NCI-H2029 treated with DMSO at 0.1 percent for 48 hours (cell line): Measurements from ENCODE around the gene NOVA1.

Experiments
- DNase-seq: peaks from one replicate; lab custom pipeline; 2025; lab: John Stamatoyannopoulos, UW

Gene NOVA1

DNA sequence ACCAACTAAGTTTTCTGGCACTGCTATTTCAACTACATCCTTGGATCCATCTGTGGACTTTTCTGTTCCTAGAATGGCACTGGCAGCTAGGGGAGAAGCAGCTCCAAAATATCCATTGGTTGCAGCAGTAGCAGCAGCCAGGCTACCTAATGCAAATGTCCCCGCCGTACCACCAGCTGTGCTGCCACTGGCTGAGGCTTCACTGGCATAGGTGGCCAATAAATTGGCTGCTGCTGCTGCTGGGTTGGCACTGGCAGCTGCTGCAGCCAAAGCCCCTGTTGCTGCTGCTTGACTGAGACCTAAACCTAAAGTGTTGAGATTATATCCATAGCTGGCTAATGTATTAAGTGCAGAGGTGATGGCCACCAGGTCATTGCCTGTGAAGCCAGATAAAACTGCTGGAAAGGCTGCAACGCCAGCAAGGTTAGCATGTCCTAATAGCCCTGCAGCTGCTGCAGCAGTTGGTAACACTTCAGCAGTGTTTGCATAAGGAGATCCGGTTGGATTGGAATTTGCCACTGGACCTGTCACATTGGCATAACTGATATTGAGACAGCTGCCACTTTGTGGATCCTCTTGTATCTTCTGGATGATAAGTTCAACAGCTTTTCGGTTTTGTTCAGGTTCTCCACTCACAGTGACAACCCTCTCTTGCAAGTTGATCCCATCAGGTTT, 149.5 kb downstream of the NOVA1 start:
- peak; percentile 76 for DNase-seq

DNA sequence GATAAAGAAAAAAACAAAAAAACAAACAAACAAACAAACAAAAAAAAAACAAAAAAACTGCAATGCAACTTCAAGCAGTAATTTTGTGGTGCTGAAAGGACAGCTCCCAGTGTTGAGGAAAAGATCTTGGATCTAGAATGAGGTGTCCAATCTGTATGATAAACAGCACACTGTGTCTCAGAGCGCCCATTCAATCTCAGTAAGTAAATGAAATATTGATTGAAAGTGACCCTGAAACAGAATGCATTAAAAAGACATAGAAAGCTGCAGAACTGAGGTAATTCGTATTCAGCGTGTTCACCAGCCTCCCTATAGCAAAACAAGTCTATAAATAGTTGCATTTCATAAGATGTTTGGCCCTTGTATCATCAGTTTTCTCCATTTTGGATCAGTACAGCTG, 153.0 kb downstream of the NOVA1 start:
- no peak for DNase-seq

DNA sequence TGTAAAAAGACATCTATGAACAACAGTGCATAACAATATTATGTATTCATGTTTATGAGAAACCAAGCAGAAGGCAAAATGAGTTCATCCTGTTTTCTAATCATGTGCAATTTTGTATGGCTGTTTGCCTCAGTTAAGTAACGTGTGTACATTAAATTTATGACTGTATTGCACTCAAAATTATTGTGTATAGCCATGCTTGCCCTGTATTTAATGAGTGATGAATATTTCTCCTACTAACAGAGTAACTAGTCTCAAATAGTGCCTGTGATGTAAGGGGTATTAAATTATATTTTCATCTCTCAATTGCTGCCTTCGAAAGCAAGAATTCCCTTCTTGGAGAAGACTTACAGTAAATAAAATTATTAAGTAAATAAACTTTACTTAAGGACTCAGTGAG, 154.2 kb downstream of the NOVA1 start:
- DNase-seq = no peak

DNA sequence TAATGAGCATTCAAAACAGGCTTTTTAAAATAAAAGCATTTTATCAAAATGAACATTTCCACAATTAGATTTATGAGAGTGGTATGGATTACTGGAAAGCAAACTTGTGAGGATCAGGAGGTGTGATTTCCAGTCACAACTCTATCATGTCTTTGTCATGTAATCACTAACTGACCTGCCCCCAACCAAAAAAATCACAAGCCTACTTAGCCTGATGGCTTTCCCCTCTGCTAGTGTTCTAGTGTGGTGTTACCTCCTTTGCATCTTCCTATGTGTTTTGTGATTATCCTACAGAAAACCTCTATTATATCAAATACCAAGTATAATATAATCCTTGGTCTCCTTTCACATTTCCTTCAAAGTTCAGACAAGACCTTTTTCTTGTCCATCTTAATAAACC, 168.6 kb downstream of the NOVA1 start:
- DNase-seq = no peak

DNA sequence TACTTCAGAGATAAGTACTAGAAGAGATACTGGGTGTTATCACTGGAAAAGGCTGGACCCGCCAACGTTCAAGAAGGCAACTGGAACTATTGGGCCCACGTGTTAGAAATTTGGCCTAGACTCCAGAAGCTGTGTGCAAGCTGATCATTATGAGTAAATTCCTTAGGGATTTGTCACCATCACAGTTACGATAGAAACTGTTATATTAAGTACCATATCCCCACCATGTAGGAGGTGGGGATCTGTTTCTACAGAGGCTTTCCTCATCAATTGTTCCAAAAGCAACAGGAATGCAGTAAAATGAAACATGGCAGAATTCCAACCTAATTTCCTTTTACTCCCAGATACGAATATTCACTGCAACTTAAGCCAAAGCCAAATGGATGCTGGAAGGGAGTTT, 170.7 kb downstream of the NOVA1 start:
- no peak for DNase-seq

DNA sequence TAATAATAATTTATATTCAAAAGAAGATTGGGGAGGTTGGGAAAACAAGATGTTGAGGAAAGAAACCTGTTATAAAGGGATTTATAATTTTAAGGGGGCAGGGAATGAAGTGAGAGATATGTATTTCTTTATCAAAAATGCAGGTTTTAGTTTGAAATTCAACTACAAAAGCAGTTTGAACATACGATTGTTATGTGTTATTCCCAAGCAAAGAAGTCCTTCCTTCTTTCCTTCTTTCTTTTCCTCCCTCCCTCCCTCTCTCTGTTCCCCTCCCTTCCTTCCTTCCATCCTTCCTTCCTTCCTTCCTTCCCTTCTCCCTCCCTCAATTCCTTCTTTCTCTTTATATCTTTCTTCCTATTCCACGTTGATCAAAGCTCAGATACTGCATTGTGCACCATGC, 173.3 kb downstream of the NOVA1 start:
- DNase-seq = no peak

DNA sequence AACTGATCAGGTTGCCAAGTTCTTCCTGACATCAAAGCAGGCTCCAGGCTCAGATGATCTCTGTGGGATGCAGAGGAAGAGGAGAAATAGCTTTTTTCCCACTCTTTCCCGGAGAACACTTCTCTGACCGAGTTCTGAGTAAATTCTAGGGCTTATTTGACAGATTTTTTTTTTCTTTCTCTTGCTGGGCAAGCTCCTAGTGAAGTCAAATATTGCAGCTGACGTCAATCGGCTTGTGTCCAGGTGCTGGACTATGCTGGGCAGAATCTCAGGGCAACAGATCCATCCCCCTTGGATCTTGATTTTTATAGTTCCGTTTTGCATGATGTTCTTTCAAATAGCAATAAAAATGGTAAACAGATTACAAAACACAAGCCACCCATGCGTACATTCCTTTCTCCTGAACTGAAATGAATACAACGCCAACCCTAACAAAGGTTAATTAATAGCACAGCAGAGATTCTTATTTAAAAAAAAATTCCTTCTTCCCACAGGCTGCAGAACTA, 182.2 kb downstream of the NOVA1 start:
- DNase-seq = no peak

DNA sequence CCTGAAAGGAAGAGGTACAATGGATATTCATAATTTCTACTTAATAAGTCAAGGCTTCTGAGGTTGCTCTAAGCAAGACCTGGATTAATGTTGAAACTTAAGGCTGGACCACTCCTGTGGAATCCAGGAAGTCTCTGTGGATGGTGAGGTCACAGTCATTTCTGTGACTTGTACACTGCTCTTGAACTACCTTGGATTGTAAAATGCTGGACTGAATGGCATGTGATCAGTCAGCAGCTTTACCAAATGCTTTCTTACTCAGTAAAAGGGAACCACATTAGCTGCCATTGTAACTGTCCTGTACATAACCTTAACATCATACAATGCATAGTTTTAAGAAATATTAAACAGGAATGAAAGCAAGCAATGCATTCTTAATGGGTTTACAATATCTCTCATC, 182.9 kb downstream of the NOVA1 start:
- DNase-seq = no peak

DNA sequence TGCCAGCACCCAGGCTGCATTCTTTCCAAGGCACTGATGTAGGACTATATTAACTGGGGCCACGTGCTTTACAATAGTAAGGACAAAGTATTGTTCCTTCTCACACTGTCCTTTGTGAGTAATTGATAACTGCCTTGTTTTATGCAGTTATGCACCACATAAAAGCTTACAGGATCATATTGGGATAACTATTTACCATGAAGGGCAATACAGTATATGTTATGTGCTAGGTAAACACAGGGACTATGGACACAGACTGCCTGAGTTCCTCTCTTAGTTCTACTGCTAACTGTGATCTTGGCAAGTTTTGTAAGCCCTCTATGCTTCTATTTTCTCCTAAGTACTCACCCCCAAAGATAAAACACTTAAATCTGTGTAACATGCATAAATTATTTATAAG, 183.7 kb downstream of the NOVA1 start:
- no peak for DNase-seq

DNA sequence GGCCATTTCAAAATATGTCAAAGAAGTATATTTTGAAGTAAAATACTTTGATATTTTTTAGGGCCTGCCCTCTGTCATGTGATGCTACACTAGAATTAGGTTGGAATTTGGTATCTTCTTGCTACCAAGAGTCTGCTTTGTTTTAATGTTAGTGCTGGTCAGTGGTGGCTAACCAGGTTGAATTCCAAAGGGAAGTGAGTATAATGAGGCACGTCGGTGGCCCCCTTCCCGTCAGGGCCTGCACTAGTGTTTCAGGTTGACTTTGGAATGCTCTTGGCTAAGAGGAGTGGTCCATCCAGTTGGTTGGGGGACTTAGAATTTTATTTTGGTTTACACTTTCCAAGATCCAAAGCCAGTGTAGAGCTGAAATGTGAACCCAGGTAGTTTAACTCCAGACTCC, 185.4 kb downstream of the NOVA1 start:
- no peak for DNase-seq

DNA sequence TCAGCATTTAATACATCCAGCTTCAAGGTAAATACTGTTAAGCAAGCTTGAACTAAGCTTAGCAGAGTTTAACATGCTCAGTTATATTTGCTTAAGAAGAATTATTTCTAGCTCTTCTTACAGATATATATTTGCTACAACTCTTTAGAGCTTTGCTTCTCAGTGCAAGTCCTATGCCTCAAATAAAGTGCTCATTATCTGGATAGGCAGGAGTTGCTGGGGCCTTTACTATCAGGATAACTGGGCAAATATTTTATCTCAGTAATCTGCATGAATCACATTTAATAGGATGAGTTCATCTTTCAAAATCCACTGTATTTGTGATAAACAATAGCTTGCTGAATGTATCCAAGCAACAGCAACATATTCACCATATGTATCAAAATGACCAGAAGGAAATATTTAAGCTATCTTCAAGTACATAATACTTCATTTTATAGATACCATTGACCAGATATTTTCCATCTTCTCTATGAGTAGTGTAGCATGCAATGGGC, 187.6 kb downstream of the NOVA1 start:
- DNase-seq = no peak

DNA sequence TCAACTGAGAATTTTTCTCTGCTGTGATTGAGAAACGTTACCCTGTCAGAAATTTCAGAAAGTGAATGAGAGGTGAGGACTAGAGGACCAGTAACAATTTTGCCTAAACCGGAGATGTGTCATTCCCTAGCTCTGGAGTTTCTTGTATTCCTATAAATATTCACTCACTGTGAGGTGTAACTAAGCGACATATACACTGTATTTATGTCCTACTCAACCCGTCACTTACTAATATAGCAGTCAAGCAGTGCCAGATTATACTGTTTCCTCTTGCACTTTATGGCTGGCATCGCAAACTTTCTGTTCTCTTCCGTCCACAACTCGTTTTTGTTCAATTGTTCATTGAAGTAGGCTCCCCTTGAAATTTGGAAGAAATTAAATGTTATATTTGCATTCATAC, 192.9 kb downstream of the NOVA1 start:
- no peak for DNase-seq

DNA sequence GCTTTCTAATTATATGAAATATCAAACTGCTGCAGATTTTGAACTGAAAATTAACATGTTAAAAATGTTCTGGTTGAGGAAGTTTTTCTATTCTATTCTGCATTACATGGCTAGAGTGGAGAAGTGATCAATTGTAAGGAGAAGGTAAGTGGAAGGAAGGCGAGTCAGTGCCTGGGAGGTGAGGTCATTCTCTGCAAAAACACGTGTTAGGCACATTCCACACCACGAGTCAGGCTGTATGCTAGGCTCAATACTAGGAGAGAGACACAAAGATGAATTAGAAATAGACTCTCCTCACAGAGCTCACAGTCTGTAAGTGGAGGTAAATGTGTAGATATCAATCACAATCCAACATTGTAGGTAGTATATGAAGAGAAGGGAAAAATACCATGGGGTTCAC, 194.1 kb downstream of the NOVA1 start:
- no peak for DNase-seq

DNA sequence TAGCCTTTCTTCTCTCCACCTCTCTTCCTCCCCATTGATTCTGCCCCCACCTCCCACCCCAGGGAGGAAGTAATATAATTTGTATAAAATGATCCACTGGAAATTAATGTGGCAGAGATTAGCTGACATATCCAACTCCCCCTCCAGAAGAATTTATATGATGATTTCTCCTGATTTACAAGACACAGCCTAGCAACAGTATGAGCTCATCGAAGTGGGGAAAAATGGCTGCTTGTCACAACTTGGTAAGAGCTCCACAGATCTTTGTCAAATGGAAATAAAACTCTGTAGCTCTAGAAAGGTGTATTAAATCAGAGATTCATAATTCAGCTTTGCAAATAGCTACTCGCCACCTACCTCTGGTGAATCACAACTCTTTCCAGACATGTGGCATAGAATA, 195.7 kb downstream of the NOVA1 start:
- DNase-seq = no peak

DNA sequence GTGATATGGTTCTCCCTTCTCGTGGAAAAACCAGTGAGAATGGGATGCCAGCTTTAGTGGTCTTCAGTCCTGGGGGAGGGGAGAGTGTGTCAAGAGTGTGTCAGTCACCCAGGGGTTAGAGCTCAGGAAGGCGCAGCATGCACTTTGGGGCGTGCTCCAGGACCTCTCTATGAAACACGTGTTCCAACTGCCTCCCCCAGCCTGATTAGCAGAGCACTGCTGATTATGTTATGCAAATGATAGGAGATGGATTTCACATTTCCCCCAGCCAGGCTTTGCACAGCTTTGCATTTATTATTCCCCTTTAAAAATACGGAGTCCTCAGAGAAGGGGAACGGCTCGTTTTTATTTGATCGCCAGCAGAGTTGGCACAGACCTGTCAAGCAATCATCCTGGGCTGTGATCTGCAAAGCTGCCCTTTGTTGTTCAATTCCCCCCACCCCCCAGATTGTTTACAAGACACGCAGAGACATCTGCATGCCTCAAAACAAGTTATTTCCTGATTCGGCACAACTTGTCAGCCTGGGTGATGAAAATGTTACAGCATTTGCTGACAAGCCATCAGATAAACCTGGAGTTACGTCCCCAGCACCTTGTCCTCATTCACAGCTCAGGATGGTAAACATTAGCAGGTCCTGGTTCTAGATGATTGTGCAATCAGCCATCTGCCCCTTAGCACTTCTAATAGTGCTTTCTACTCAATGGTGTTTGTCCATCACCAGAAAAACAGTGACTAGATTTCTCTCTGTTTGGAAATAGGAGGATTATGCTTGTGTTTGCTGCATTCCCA, 196.5 kb downstream of the NOVA1 start:
- DNase-seq = peak; percentile 91

DNA sequence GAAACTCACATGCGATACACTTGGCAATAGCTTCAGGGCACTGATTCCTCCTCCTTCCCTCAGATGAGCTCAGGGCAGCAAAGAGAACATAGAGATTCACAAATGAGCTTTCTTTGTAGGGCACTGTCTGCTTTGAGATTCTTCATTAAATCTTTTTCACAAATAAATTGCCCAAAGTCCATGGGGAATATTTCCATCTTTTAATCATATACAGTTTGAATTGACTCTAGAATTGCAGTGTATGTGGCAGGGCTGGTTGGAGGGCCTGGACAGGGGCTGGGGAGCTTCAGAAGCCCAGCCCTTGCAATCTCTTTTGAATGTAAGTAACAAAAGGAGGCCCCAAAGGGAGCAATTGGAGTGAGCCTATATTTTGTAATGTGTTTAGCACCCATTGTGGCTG, 197.5 kb downstream of the NOVA1 start:
- DNase-seq = no peak

DNA sequence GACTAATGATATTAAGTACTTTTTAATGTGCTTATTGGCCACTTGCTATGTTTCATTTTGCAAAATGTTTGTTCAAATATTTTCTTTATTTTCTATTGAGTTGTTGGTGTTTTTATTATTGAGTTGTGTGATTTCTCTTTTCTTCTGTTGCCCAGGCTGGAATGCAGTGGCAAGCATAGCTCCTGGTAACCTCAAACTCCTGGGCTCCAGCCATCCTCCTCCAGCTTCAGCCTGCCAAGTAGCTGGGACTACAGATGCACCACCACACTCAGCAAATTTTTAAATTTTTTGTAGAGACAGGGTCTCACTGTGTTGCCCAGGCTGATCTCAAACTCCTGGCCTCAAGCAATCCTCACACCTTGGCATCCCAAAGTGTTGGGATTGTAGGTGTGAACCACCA, 199.2 kb downstream of the NOVA1 start:
- no peak for DNase-seq
